ENCODE measurements around the gene FYB2.

The FYB2 gene

DNA sequence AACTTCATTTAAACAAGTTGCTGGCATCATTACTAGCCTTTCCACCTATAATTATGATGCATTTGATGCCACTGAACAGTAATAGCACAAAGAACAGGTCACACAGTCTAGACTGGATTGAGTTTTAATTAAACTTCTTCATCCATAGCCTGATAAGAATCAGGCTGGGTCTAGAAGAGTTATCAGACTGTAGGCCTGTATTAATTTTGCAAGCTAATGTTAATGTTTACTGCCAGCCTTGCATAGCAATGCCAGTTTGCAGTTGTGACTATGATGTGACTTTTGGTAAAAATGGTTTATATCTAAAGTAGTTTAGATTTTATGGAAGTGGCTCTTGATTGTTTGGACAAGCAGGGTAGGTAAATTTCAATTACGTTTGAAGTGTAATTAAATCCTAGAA, 106.1 kb downstream of the FYB2 start:
- no peak for DNase-seq (ENCODE audit: low spot score)

DNA sequence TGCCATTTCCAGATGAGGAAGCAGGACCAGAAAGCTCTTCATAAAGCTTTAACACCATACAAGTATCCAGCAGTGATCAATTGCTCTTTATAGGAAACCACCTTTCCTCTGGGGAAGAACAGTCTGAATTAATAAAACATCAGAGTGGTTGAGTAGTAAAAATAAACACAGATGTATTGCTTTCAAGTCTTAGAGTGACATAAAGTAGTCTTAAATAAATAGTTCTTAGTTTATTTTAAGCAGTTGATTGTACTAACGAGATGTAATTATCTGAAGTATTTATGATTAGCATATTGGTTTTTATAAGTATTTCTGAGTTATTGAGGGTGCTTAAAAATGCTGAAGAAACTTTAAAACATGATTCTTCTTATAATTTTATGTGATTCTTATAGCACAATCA, 107.1 kb downstream of the FYB2 start:
- DNase-seq (ENCODE audit: low spot score): no peak

DNA sequence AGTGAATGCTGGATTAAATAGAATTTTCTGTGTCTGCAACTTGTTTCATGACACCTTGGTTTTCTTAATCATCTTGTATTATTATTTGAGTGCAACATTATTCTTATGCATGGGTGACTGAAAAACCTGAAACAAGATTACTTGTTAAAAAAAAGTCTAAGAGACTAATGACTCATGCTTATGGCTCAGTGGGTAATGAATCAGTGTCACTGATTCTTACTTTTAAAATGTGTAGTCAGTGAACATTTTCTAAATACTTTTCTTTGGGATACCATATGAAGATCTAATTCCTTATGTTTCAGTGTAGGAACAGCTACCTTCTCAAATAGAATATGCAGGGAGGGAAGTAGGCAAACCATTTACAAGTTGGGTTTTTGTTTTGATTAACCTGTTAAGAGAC, 108.6 kb downstream of the FYB2 start:
- no peak for DNase-seq (ENCODE audit: low spot score)

DNA sequence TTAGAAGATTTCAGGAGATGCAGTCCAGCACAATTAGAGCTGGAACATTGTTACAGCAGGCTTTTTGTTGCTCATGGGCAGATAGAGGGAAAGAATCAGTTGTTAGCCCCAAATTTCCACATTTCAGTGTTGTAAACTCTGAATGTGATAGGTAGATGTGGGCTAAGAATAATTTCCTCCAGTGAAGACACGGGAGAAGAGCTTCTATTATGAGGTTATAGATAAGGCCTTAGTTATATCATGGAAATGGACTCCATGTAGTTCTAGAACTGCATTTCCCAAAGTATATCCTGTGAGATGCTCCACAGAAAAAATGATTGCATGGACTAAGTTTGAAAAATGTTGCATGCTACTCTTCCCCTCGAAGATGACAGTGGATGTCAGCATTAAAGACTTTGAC, 109.2 kb downstream of the FYB2 start:
- DNase-seq (ENCODE audit: low spot score): no peak

DNA sequence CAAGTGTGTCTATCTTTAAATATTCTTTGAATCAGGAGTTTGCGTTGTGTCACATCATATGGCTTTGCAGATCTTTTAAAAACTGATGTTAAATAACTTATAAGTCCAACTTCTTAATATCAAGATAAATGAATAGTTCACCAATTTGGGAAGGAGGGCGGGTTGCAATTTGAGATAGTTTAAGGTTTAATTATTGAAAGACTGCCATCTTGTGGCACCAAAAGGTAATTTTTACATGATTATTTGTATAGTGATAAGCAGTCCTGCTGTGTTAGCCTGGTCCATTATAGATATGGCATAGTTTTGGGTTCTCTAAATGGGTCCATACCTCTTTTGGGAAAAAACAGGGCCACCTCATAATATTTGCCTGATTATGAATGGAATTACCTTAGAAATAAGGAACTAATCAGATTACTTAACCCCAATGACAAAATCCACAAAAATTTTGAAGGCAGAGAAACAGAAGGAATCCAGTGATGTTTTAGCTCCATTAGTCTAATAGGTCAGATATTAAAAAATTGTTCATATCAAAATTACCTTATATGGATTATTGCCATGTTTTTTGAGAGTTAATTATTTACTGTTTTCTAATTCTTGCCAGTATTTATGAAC, 109.8 kb downstream of the FYB2 start:
- no peak for DNase-seq (ENCODE audit: low spot score)

DNA sequence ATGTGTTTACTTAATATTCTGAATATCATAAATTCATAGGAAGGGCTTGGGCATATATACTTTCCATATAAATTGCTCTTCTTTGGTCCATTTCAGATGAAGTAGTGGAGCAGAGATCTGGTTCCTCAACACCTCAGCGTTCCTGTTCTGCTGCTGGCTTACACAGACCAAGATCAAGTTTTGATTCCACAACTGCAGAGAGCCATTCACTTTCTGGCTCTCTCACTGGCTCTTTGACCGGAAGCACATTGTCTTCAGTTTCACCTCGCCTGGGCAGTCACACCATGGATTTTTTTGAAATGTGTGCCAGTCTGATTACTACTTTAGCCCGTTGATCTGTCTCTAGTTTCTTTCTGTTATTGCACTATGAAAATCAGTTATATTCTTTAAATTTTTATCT, 111.8 kb downstream of the FYB2 start:
- DNase-seq (ENCODE audit: low spot score): no peak

DNA sequence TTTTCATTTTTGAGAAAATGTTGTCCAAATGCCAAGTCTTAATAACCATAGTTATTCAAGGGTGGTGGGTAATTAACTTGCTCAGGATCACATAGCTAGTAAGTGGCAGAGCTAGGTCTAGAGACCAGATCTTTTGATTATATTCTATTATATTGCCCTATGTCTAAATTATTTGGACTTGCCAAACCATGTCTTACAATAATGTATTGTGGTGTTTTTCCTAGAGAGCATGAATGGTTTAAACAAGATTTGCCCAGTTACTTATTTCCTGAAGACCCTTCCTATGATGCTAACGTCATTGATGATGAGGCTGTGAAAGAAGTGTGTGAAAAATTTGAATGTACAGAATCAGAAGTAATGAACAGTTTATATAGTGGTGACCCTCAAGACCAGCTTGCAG, 115.5 kb downstream of the FYB2 start:
- no peak for DNase-seq (ENCODE audit: low spot score)

DNA sequence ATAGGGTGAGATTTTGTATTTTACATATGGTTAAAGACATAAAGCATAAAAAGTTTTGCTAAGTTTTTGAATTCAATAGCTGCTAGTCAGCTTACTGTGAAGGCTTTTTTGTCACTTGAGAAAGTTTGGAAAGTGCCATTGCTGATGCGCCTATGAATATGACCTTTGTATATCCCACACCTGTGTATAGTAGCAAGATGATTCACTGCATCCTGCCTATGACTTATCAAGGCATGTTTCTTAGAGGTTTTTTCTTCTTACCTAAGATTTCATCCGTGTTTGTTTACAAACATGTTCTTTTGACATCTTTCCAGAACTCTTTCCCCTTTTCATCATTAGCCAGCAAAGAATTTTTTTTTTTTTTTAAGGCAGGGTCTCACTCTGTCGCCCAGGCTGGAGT, 122.5 kb downstream of the FYB2 start:
- no peak for DNase-seq (ENCODE audit: low spot score)

DNA sequence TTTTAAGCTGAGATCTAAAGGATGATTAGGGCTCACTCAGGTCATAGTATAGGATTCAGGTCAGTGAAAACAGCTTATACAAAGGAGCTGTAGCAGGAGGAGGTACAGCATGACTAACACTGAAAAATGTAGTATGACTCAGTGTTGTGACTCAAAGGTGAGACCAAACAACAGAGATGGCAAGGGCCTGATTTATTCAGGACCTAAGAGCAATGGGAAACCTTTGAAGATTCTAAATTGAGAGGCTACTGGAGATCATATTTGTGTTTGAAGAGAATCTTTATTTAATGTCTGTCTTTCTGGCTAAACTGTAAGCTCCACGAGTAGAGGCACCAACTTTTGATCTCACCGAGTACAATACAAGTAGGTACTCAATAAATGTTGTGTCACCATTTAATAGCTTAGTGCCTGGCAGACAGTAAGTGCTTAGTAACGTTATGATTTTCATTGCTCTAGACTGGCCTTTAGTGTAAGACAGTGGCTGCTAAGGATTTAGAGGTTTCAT, 130.6 kb downstream of the FYB2 start:
- no peak for DNase-seq (ENCODE audit: low spot score)

DNA sequence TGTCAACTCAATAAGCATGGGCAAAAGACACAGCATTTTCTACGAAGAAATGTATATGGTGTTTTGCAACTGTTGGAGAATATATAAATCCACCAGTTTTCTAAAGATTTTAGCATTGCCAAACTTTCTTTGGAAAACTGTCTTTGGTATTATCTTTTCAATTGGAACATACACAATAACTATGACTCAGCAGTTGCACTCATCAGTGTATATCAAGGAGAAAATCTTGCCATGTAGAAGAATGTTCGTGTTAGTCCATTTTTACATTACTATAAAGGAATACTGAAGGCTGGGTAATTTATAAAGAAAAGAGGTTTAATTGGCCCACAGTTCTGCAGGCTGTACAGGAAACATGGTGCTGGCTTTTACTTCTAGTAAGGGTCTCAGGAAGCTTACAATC, 133.0 kb downstream of the FYB2 start:
- no peak for DNase-seq (ENCODE audit: low spot score)

DNA sequence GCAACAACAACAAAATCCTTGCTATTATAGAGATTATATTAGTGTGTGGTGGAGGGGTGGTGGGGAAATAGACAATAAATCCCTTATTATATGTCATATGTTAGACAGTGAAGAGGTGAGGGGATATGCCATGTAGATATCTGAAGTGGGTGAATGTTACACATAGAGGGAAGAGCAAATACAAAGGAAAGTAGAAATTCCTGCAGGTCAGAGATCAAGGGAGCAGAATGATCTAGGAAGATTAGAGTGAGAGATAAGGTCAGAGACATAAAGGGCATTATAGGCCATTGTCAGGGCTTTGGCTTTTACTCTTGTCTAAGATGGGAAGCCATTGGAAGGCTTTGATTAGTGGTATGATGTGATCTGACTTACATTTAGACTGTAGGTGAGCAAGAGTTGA, 135.6 kb downstream of the FYB2 start:
- DNase-seq (ENCODE audit: low spot score): no peak

DNA sequence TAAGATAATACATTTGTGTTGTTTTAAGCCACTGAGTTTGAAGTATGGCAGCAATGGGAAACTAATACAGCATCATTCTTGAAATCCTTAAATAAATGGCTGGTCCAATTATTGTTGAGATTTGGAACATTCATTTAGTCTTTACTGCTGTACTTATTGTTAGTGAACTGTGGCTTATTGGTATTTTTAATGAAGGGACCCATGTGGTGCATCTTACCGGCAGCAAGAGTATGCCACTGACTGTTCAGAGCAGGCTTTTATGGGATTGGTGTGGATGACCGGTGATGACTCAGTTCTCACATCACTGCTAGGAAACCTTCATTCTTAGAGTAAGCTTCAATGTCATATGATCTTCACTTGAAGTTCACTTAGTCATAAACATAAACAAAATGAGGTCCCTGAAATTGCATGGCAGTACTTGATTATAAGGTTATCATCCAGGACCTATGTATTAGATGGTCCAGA, 142.6 kb downstream of the FYB2 start:
- DNase-seq (ENCODE audit: low spot score): no peak

DNA sequence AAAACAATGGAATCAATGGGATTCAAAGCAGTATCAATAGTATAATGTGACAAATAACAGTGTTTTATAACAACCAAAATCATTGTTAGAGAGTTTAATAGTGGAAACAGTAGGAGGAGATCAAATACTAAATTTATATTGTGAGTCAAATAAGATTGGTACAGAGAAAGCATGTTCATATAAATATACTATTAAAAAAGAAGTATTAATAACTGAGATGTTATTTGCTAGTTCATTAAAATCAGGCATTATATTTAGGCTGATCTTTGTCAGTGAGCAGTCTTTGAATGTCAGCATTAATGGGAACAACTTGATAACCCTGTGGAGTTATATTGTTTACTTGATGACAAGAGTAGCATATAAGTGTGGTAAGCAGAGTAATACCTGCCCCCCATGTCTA, 143.4 kb downstream of the FYB2 start:
- DNase-seq (ENCODE audit: low spot score): no peak

DNA sequence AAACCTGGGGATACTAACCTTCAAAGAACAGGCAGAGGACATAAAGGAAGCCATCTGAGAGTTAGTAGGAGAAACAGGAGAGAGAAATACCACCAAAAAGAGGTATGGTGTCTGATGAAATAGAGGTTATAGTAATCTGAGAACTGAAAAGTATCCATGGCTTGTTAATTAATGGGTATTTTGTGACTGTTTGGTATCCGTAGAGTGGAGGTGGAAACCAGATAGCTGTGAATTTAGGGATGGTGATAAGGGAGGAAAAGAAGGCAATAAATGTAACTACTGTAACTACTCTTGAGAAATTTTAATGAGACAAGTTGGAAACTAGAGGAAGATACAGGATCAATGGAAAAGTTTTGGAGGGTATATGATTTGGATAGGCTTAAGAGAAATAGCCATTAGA, 146.6 kb downstream of the FYB2 start:
- DNase-seq (ENCODE audit: low spot score): no peak

DNA sequence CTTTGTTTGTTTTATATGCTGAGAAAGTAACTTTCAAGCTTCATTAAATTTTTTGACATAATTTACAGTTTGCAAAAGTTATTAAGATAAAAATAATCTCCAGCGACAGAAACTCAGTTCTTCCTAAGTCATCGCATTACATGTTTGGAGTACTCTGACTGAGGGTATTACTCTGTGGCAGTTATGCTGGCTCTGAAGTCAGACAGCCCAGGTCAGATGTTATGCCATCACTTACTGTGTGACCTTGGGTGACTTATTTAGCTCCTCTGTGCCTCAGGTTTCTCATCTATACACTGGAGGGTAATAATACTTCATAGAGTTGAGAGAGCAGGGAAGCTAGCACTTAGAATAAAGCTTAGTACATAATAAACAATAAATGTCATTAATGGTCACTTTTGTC, 147.7 kb downstream of the FYB2 start:
- no peak for DNase-seq (ENCODE audit: low spot score)

DNA sequence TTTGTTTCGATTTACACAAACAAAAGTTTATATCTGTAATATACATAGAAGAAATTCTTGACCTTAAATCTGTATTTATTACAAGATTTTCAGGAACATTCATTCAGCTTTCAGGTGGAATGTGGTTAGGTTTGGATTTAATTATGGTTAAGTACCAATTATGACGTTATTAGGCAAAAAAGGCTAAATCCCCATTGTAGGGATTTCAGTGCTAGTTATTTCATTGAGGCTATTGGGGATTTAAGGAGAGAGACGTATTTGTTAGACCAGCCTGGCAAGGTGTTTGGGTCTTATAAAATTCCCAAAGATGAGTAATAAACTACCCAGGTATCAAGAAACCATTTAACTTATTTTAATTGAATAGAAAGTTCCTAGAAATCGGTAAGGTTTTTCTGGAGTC, 148.1 kb downstream of the FYB2 start:
- no peak for DNase-seq (ENCODE audit: low spot score)

DNA sequence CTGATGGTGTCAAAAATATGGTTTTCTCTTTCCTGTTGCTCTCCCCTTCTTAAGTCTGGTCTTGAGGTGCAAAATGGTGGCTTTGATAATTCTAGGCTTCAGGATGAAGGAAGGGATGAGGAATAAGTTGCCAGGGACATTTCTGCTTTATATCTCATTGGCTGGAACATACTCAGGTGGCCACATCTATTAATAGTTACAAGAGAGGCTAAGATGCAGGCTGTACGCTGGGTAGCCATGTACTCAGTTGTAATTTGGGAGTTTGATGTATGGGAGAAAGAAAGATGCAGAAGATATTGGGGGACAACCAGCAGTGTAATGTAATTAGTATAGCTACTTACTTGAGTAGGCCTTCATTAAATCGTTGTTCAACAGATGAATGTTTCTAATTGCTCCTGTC, 148.9 kb downstream of the FYB2 start:
- no peak for DNase-seq (ENCODE audit: low spot score)
